Rectal smooth muscle tissue (tissue), 1 donor: Measurements from ENCODE around the gene CACNG8.
A peak's percentile ranks its signal among the peaks of the same experiment; 100 is the strongest.

Source experiments
- H3K27ac ChIP-seq: one replicate; pipeline ENCODE4 v1.7.0; 2013; ENCODE audit warnings: low read depth, low read length, inconsistent platforms
- H3K27me3 ChIP-seq: one replicate; pipeline ENCODE4 v1.7.0; 2013; ENCODE audit warnings: low read length; ENCODE audit not compliant: control insufficient read depth, insufficient read depth
- H3K36me3 ChIP-seq: one replicate; pipeline ENCODE4 v1.7.0; 2013; ENCODE audit warnings: low read length; ENCODE audit not compliant: control insufficient read depth, insufficient read depth
- H3K4me1 ChIP-seq: one replicate; pipeline ENCODE4 v1.7.0; 2013; ENCODE audit warnings: low read length; ENCODE audit not compliant: control insufficient read depth, insufficient read depth
- H3K4me3 ChIP-seq: one replicate; pipeline ENCODE4 v1.7.0; 2013; ENCODE audit warnings: low read length
- H3K9ac ChIP-seq: one replicate; pipeline ENCODE4 v1.7.0; 2013; ENCODE audit warnings: low read length

Gene CACNG8

GRCh38 chr19:53989600-53990533 is 27.1 kb downstream of the CACNG8 start:
- Histone ChIP-seq H3K4me3 (no peak overlapping the region), H3K36me3 (no peaks in the 10 kb centered on the region), H3K27me3 (peaks cover 24% of the 10 kb centered on the region), H3K9ac (no peak overlapping the region), H3K27ac (no peak overlapping the region), H3K4me1 (no peaks in the 10 kb centered on the region)

- peaks cover 24% of the 10 kb centered on the region for H3K27me3 ChIP-seq
- no peak within 1 kb of the TSS for H3K27ac ChIP-seq
- no peaks in the 10 kb centered on the region for H3K4me1 ChIP-seq
- H3K36me3 ChIP-seq, result no peaks in the 10 kb centered on the region
- no peak within 1 kb of the TSS for H3K9ac ChIP-seq
- H3K4me3 ChIP-seq, result peak within 1 kb of the TSS; percentile 8
Observed at GRCh38 chr19:53991224-53992113, 28.7 kb downstream of the CACNG8 start, which contains the start of gene CACNG6. Gene CACNG6, plus strand, starts transcription at chr19:53991637. Its CDS starts 1,241 bp downstream, at chr19:53992878.

GRCh38 chr19:53992211-53992610 is 29.5 kb downstream of the CACNG8 start:
- Histone ChIP-seq H3K4me1 (no peaks in the 10 kb centered on the region), H3K27ac (no peak overlapping the region), H3K9ac (no peak overlapping the region), H3K36me3 (no peaks in the 10 kb centered on the region), H3K4me3 (no peak overlapping the region), H3K27me3 (peaks cover 24% of the 10 kb centered on the region)

GRCh38 chr19:53992815-53993214 is 30.1 kb downstream of the CACNG8 start:
- Histone ChIP-seq H3K4me1 (no peaks in the 10 kb centered on the region), H3K27me3 (peaks cover 24% of the 10 kb centered on the region), H3K36me3 (no peaks in the 10 kb centered on the region), H3K4me3 (no peak overlapping the region), H3K27ac (no peak overlapping the region), H3K9ac (no peak overlapping the region)

- Histone ChIP-seq H3K4me1 (no peaks in the 10 kb centered on the region), H3K9ac (no peak overlapping the region), H3K27ac (no peak overlapping the region), H3K4me3 (no peak overlapping the region), H3K36me3 (no peaks in the 10 kb centered on the region), H3K27me3 (peaks cover 24% of the 10 kb centered on the region)
Observed at GRCh38 chr19:53993448-53993847, 30.7 kb downstream of the CACNG8 start.

GRCh38 chr19:53994811-53995210 is 32.1 kb downstream of the CACNG8 start:
- no peak overlapping the region for H3K27ac ChIP-seq
- H3K4me3 ChIP-seq, result no peak overlapping the region
- no peaks in the 10 kb centered on the region for H3K36me3 ChIP-seq
- H3K9ac ChIP-seq, result no peak overlapping the region
- peaks cover 21% of the 10 kb centered on the region for H3K27me3 ChIP-seq
- no peaks in the 10 kb centered on the region for H3K4me1 ChIP-seq

GRCh38 chr19:53998223-53998622 is 35.5 kb downstream of the CACNG8 start:
- Histone ChIP-seq H3K27me3 (peaks cover 6% of the 10 kb centered on the region), H3K36me3 (no peaks in the 10 kb centered on the region), H3K27ac (no peak overlapping the region), H3K4me3 (no peak overlapping the region), H3K4me1 (no peaks in the 10 kb centered on the region), H3K9ac (no peak overlapping the region)

- Histone ChIP-seq H3K4me1 (no peaks in the 10 kb centered on the region), H3K4me3 (no peak overlapping the region), H3K36me3 (no peaks in the 10 kb centered on the region), H3K9ac (no peak overlapping the region), H3K27ac (no peak overlapping the region), H3K27me3 (no peaks in the 10 kb centered on the region)
Observed at GRCh38 chr19:53999694-54000093, 37.0 kb downstream of the CACNG8 start.

GRCh38 chr19:54001496-54001895 is 38.8 kb downstream of the CACNG8 start:
- H3K27ac ChIP-seq, result no peak overlapping the region
- no peak overlapping the region for H3K9ac ChIP-seq
- H3K27me3 ChIP-seq, result no peaks in the 10 kb centered on the region
- no peaks in the 10 kb centered on the region for H3K36me3 ChIP-seq
- H3K4me3 ChIP-seq, result no peak overlapping the region
- H3K4me1 ChIP-seq, result no peaks in the 10 kb centered on the region

- Histone ChIP-seq H3K9ac (no peak overlapping the region), H3K4me1 (no peaks in the 10 kb centered on the region), H3K27ac (no peak overlapping the region), H3K27me3 (no peaks in the 10 kb centered on the region), H3K4me3 (no peak overlapping the region), H3K36me3 (no peaks in the 10 kb centered on the region)
Observed at GRCh38 chr19:54002495-54003315, 40.0 kb downstream of the CACNG8 start.

- H3K27me3 ChIP-seq, result no peaks in the 10 kb centered on the region
- no peaks in the 10 kb centered on the region for H3K36me3 ChIP-seq
Observed at GRCh38 chr19:54009440-54009839, 46.7 kb downstream of the CACNG8 start.

GRCh38 chr19:54010474-54010873 is 47.7 kb downstream of the CACNG8 start:
- Histone ChIP-seq H3K27ac (no peak overlapping the region), H3K36me3 (no peaks in the 10 kb centered on the region), H3K27me3 (no peaks in the 10 kb centered on the region), H3K9ac (no peak overlapping the region), H3K4me1 (no peaks in the 10 kb centered on the region), H3K4me3 (no peak overlapping the region)

More at GRCh38 chr19:54009440-54009839, 46.7 kb downstream of the CACNG8 start:
- no peak overlapping the region for H3K9ac ChIP-seq
- no peaks in the 10 kb centered on the region for H3K4me1 ChIP-seq
- H3K4me3 ChIP-seq, result no peak overlapping the region
- no peak overlapping the region for H3K27ac ChIP-seq
